ENCODE measurements around the gene MYL12A. TPM values are rescaled to one million over a fixed set of nuclear protein-coding genes. Genes with fewer than 3 reads are reported as not detected.
A peak's percentile ranks its signal among the peaks of the same experiment; 100 is the strongest.
"Not testable (repeated sequence)": the region's sequence is repeated elsewhere in the genome, so short reads cannot be mapped to it uniquely, and the experiment has no call there.

MYL12A gene
- total and polyA plus RNA-seq, 2 of the 13 experiments (the other 11 are each of a cell fraction or from before 2014, with no cell fraction given) = 261 to 277 TPM

GRCh38 chr18:3273042-3273441 lies 25.4 kb downstream of the MYL12A start:
- H3K79me2 ChIP-seq (ENCODE audit: insufficient read depth, low read length) = peaks cover 50% of the 10 kb centered on the region
- H4K20me1 ChIP-seq (ENCODE audit: insufficient read depth, low read length) = peaks cover 38% of the 10 kb centered on the region
- no peaks in the 10 kb centered on the region for H3K9me3 ChIP-seq (ENCODE audit: low read length)
- peaks cover 11 to 55% of the 10 kb centered on the region in 2 experiments; a peak in 4 of 5 replicates for H3K36me3 ChIP-seq (replicated peaks in 1 of 2; ENCODE audit: control insufficient read depth in 1 of 2, insufficient read depth in 2 of 2, low read length in 2 of 2)
- no peaks in the 10 kb centered on the region for H3K27me3 ChIP-seq (ENCODE audit: control insufficient read depth in 1 of 2, insufficient read depth in 2 of 2, low read length in 2 of 2)
- CTCF ChIA-PET (ENCODE audit: low intra/inter-chr PET ratio, low total read pairs) = no interaction called here
- TF ChIP-seq IKZF5 (CRISPR knock-in tag; IDR thresholded peaks at IDR 0.05) (no peak), ZNF350 (CRISPR knock-in tag; IDR thresholded peaks at IDR 0.05; ENCODE audit: borderline replicate concordance, low read depth) (no peak), SOX5 (CRISPR knock-in tag; IDR thresholded peaks at IDR 0.05; ENCODE audit: borderline replicate concordance) (no peak), ATM (IDR thresholded peaks at IDR 0.05; ENCODE audit: borderline replicate concordance) (no peak), SCMH1 (CRISPR knock-in tag; IDR thresholded peaks at IDR 0.05; ENCODE audit: borderline replicate concordance) (no peak), HBP1 (CRISPR knock-in tag; IDR thresholded peaks at IDR 0.05; ENCODE audit: low read depth) (no peak), DNMT3B (CRISPR knock-in tag; conservative IDR thresholded peaks at IDR 0.05) (no peak), ZNF512 (CRISPR knock-in tag; IDR thresholded peaks at IDR 0.05) (no peak), ZNF234 (CRISPR knock-in tag; conservative IDR thresholded peaks at IDR 0.05) (no peak), REL (CRISPR knock-in tag; conservative IDR thresholded peaks at IDR 0.05) (no peak)
- in situ Hi-C loops (cut with HindIII; ENCODE audit: extremely low pct_ligation_motif_present, low pct_unique_long_range_greater_than_20kb) = no loop called here
- no peak for DNase-seq (ENCODE audit: low spot score)
- peaks cover 20% of the 10 kb centered on the region for H3K4me1 ChIP-seq (ENCODE audit: insufficient read depth, low read length)
- no peak overlapping the region for H3K4me3 ChIP-seq (replicated peaks in 1 of 3; ENCODE audit: insufficient read depth in 1 of 3, low read depth in 2 of 3, low read length in 3 of 3)
- FAIRE-seq = no peak
- intact Hi-C loops (cut with micrococcal nuclease; ENCODE audit: unreplicated experiment) = no loop called here
- no peak overlapping the region for H3K27ac ChIP-seq (ENCODE audit: extremely low read length, insufficient read depth, low read length)
- H3K9ac ChIP-seq (ENCODE audit: insufficient read depth, low read depth, low read length) = no peak overlapping the region
- H2AFZ ChIP-seq (ENCODE audit: low read length) = no peak overlapping the region
- H3K4me2 ChIP-seq (ENCODE audit: low read depth, low read length) = no peak overlapping the region
- POLR2A ChIA-PET = no interaction called here
- BruUV-seq (replicated peaks) = no TSS peak
- 80% methylated on average over 3 of the region's 3 CpGs for WGBS (ENCODE audit: low lambda C conversion rate)
- no peak for ATAC-seq

- Histone ChIP-seq H3K36me3 (replicated peaks in 1 of 2; ENCODE audit: control insufficient read depth in 1 of 2, insufficient read depth in 2 of 2, low read length in 2 of 2) (peaks cover 11 to 56% of the 10 kb centered on the region in 2 experiments; a peak in 4 of 5 replicates), H3K4me1 (ENCODE audit: insufficient read depth, low read length) (peaks cover 12% of the 10 kb centered on the region)
- CTCF ChIA-PET (ENCODE audit: low intra/inter-chr PET ratio, low total read pairs); POLR2A ChIA-PET; H3K4me3 ChIP-seq (replicated peaks in 1 of 3; ENCODE audit: insufficient read depth in 1 of 3, low read depth in 2 of 3, low read length in 3 of 3); H3K9ac ChIP-seq (ENCODE audit: insufficient read depth, low read depth, low read length); in situ Hi-C loops (cut with HindIII; ENCODE audit: extremely low pct_ligation_motif_present, low pct_unique_long_range_greater_than_20kb); H3K79me2 ChIP-seq (ENCODE audit: insufficient read depth, low read length); DNase-seq (ENCODE audit: low spot score); H2AFZ ChIP-seq (ENCODE audit: low read length); H3K4me2 ChIP-seq (ENCODE audit: low read depth, low read length); H3K27ac ChIP-seq (ENCODE audit: extremely low read length, insufficient read depth, low read length); H3K27me3 ChIP-seq (ENCODE audit: control insufficient read depth in 1 of 2, insufficient read depth in 2 of 2, low read length in 2 of 2); H3K9me3 ChIP-seq (ENCODE audit: low read length); intact Hi-C loops (cut with micrococcal nuclease; ENCODE audit: unreplicated experiment); ATAC-seq; FAIRE-seq; H4K20me1 ChIP-seq (ENCODE audit: insufficient read depth, low read length): not testable (repeated sequence)
- TSS peak; percentile 53 for BruUV-seq (replicated peaks)
- 94% methylated on average over 7 of the region's 7 CpGs for WGBS (ENCODE audit: low lambda C conversion rate)
Measured at GRCh38 chr18:3277643-3278213, 30.1 kb downstream of the MYL12A start.
